Stimulated activated CD4-positive, alpha-beta T cell treated with anti-CD3 and anti-CD28 coated beads, Interleukin-12 subunit alpha, Interleukin-12 subunit beta, amount 100 ng/mL, for 4 hours (primary cell): ENCODE data around the gene USP12.

ENCODE experiments used
- DNase-seq: peaks from one replicate; pipeline ENCODE4 v3.0.0-alpha.2; 2020

USP12 gene

DNA sequence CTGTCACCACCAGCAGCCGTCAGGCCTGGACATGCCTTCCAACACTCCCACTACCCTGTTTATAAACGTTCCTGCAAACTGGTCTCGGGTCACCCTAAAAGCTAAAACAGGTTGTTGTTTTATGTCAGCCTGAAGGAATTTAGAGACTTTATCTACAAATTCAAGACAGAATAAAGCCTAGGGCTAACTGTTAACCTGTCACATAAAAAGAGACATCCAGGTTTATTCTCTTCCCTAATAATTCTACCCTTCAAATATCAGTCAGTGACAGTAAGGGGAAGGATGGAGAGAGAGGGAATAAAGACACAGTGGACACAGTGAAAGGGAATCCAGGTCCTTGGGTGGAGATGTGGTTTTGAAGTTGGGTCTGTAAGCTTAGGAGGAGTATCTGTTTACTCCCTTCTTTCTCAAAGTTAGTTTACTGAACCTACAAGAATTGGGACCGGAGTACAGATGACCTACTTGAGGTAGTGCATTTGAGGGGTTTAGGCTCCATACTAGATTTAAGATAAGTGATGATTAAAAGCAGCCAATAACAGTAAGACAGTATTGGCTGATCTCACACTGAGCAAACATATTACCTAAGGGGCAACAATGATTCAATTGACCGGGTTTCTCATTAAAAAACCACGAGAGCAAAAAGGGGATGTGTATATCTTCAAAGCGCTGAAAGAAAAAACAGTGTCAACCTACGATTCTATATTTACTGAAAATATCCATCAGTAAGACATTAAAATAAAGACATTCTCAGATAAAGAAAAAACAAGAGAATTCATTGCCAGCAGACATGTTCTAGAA lies 142.7 kb downstream of the USP12 start:
- DNase-seq: no peak

DNA sequence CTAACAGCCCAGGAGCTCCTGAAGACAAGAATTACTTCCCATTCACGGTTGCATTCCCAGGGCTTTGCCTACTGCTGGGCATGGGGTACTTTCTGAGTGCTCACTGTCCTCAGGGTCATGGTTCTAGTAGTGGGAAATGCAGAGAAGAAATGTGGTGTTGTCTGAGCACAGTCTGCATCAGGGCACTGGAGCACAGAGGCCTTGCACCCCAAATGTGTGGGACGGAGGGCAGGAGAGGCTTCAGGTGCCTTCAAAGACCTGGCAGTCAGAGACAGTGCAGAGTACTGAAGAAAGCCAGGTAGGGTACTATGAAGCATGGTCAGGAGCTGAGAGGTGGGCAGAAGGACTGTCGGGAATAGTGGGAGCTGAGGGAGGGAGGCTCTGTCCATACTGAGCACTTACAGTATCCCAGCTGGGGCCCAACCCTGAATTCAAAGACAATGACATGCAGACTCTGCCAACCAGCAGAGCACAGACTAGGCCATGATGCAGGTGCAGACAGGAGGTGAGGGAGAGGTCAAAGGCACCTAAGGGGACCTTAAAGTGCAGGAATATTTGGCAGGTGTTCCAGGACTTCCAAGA lies 144.4 kb downstream of the USP12 start:
- no peak for DNase-seq

DNA sequence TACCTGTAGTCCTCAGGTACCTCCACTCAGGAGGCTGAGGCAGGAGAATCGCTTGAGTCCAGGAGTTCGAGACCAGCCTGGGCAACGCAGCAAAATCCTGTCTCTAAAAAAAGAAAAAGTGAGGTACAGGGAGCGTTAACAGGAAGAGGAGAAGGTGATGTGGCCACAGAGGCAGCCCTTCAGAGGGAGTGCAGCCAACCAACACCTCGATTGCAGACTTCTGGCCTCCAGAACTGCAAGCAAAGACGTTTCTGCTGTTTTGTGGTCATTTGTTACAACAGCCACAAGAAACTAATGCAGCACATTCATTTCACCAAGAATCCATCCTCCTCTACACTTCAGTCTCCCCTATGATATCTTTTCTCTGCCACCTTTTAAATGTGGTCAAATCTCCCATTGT lies 145.2 kb downstream of the USP12 start:
- no peak for DNase-seq

DNA sequence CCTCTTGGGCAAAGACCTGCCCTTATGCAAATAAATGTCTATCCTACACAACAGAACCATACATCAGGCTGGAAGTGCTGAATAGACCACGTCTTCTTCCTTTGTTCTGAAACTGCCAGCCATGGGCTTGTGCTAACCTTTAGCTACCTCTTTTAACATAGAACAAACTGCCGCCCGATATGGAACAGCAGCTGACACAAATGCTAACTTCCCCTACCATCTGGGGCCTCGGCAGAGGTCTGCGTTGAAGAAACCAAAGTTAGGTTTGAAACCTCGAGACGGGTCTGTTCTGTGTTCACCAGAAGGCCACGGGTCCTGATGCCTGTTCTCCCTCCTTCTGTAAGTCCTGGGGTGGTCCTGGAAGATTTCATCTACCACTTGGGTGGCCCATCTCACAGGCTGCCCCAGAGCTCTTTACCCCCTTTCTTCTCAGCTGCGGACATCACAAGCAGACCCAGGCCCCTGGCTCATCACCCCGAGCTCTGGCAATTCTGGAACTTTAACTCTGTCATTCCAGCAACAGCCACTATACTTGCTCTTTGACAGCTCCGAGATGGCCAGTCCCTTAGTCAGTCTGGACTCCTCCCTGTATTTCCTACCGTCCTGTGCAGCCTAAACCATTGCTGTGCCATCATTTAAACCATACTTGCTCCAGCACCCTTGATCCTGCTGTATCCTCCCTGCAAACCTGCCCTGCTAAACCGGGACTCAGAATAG lies 146.7 kb downstream of the USP12 start:
- DNase-seq: no peak

DNA sequence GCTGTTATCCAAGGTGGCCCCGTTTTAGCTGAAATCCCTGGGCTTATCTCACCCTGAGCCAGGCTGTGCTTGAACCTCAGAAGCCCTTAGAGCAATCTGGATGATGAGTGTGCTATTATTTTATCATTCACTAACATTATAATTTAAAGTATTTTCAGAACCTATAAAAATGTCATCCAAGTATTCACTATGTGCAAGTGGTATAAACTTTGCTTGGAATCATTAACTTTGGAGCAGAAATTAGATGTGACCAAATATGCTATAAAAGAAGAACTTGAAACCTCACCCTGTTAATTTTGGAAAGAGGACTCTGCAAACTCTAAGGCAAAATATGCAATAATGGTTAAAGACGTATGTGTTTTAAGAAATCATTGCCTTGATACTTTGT lies 147.5 kb downstream of the USP12 start:
- DNase-seq: no peak

DNA sequence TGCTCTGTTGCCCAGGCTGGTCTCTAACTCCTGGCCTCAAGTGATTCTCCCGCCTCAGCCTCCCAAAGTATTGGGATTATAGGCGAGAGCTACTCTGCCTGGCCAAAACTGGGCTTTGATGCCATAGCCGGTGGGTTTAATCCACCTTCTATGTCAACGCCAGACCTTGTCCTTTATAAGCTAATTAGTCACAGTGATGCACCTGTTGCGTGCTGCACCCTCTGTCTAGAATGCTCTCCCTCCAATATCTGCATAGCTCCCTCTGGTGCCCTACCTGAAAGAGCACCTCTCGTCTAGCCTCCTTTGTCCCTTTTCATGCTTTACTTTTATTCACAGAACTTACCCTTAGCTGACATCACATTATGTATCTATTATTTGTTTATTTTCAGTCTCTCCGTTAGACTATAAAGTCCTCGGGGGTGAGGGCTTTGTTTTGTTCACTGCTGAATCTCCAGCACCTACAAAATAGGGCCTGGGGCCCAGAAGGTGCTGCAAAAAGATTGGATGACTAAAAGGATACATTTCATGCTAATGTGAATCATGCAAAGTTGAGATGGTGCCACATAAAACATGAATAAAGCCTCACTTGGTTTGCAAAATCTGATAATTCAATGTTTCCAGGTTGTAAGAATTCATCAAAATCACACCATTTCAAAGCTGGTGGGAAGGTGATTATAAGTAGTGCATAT lies 148.1 kb downstream of the USP12 start:
- no peak for DNase-seq

DNA sequence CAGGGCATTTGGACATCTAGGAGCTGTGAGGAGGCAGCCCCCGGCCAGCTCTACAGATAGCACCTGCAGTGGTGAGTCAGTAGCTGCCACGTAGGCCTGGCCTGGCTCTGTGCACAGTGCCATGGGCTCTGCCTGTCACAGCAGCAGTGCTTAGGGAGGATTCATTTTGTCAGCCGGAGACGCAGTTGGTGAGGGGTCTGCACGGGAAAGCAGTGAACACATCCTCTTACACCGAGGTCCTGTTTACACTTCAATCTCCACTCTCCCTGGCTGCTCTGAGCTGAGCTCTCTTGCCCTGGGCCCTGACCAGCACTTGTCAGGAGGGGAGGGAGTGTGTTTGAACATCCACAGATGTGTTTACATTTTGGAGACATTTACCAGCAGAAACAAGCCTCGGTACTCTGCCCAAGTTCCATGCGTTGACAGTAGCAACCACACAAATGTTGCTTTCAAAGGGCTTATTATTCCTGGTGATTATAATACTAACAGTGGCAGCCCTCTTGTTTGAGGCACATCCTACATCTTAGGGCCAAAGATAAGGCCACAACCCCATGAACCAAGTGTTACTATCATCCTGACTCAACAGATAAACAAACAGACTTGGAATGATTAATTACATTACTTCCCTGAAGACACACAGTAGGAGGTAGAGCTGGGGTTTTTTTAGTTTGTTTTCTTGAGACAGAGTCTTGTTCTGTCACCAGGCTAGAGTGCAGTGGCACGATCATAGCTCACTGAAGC lies 148.9 kb downstream of the USP12 start:
- DNase-seq: no peak

DNA sequence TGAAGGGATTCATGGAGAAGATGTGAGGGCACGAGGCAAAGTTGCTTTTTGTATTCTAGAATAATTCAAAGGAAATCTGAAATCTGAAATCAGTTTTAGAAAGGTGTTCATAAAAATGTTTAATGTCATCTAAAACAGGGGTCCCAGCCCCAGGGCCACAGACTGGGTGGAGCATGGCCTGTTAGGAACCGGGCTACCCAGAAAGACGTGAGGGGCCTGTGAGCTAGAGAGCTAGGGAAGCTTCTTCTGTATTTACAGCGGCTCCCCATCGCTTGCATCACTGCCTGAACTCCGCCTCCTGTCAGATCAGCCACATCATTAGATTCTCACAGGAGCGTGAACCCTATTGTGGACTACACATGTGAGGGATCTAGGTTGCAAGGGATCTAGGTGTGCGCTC lies 151.2 kb downstream of the USP12 start:
- no peak for DNase-seq

DNA sequence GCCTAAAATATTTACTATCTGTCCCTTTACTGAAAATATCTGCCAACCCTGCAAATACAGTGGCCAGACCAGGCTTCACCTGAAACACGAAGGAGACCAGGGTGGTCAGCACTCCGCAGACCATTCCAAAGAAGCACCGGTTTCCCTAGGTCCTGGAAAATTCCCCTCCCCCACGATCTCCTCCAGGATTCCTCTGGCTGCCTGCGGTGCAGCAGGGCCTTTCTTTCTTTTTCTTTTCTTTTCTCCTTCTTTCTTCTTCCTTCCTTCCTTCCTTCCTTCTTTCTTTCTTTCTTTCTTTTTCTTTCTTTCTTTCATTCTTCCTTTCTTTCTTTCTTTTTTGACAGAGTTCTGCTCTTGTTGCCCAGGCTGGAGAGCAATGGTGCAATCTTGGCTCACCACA lies 152.7 kb downstream of the USP12 start:
- no peak for DNase-seq

DNA sequence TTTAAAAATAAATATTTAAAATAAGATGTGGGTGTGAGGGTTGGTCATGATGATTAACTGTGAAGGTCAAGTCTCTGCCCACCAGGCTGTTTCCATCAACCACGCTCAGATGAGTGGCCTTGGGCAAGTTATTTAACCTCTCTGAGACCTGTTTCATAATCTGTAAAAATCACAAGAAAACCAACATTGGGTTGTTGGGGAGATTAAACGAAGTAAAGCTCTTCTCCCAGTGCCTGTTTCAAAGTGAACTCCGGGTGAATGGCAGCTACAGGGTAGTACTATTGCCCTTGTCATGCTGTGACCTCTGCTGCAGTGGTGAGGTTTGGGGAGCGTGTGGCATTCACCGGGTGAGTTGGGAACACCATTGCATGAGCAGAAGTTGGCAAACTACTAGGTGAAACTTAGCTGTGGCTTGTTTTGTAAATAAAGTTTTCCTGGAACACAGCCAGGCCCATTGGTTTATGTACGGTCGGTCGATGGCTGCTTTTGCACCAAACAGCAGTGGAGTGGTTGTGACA lies 153.2 kb downstream of the USP12 start:
- DNase-seq: no peak

DNA sequence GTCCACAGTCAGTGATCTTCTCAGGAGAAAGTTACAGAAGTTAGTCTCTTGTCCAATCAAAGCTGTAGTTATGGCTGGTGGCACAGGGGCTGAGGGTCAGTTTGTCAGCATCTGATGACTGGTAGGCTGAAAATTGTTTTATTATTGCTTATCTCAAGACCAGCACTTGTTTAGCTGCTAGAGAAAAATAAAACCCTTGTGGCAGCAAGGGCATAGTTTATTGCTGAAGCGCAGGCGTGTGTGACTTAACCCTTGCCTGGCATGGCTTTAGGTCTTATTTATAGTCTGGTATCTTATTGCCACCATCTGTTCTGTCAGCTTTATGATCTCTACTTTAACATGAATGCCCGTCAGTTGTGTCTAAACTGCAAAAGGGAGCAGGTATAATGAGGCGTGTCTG lies 154.7 kb downstream of the USP12 start:
- DNase-seq: no peak
